Activated CD4-positive, CD25-positive, alpha-beta regulatory T cell (primary cell): ENCODE results near the gene ZNF423.

Experiments used
- DNase-seq, 4 experiments: peaks; one replicate each; lab custom pipeline; 2025; lab: John Stamatoyannopoulos, UW

The ZNF423 gene

DNA sequence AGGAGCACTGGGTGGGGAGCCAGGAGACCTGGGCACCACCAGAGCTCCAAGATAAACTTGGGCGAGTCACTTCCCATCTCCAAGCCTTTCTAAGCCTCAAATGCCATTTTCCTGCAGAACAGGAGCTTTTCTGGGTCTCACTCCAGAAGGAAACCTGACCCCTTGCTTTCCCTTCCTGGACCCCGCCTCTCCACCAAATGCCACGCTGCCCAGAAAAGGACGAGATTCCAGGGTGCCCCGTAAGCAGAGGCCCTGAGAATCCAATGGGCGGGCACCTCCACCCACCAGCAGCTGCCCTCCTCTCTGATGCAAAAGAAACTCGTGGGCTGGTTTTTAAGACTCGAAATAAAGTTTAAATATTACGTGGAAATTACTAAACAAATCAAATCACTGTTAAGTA lies 31.3 kb downstream of the ZNF423 start:
- DNase-seq = no peak

DNA sequence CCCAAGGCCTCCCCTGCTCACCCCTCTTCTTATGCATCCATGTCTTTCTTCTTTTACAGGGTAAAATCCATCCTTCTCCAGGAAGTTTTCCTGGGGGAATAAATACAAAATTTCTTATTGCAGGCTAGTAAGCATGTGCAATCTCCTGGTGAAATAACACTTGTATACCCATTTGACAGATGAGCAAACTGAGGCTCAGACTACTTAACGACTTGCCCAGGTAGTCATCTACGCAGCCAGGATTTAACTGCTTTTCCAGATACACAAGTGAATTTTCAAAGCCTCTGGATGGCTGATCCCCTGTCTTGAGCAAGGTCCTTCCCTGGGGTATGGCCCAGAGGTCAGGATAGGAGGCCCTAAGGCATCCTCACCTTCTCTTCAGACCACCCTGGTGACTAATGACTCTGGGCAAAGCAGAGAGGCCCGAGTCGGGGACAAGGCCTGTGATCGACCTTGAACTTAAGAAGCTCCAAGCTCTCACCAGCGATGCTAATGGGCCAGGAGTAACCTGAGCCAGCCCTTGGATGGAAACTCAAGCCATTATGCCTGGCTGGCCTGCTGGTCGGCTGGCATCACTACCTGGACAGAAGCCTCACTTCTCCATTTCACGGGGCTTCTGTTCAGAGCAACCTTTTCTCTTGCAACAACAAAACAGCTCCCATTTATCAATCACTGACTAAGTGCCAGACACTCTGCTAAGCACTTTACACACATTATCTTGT lies 33.1 kb downstream of the ZNF423 start:
- no peak for DNase-seq

DNA sequence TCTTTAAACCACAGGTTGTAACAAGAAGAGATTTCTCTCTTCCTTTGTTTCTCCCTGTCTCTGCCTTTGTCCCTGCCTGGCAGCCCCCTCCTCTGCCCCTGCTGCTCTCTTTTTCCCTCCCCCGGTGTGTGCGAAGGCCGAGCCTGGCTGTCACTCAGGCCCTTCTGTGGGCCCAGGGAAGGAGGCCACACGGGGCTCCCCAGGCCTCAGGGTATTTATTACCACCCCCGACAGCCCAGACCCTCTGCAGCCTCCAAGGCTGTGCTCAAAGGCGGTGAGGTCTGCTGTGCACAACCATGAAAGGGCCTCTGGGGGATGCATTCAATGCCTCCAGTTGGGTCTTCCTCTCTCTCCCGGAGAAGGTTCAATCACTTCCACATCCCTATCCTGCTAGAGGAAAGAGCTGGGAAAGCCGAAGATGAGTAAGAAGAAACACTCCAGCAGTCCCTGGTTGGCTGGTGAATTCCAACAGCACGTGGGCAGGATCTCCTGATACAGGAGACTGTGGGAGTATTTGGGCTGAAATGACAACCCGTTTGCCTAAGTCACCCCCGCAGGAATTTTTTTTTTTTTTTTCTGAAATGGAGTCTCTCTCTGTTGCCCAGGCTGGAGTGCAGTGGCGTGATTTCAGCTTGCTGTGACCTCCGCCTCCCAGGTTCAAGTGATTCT lies 34.2 kb downstream of the ZNF423 start:
- no peak for DNase-seq

DNA sequence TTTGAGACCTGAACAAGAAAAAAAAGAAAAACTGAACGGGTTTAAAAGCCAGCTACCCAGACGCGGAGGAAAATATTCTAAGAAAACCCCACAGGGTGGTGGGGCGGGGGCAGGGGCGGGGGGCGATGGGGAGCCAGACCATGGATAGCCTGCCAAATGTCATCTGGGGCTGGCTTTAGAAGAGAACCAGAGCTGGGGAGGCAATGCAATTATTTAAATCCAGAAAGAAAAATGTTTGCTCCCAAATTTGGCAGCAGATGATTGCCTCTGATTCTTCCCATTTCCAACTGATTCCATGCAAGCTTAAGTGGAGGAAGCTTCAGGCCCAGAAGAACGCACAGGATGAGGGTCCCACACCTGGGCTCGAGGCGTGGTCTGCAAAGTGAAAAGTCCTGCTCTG lies 34.8 kb downstream of the ZNF423 start:
- no peak for DNase-seq

DNA sequence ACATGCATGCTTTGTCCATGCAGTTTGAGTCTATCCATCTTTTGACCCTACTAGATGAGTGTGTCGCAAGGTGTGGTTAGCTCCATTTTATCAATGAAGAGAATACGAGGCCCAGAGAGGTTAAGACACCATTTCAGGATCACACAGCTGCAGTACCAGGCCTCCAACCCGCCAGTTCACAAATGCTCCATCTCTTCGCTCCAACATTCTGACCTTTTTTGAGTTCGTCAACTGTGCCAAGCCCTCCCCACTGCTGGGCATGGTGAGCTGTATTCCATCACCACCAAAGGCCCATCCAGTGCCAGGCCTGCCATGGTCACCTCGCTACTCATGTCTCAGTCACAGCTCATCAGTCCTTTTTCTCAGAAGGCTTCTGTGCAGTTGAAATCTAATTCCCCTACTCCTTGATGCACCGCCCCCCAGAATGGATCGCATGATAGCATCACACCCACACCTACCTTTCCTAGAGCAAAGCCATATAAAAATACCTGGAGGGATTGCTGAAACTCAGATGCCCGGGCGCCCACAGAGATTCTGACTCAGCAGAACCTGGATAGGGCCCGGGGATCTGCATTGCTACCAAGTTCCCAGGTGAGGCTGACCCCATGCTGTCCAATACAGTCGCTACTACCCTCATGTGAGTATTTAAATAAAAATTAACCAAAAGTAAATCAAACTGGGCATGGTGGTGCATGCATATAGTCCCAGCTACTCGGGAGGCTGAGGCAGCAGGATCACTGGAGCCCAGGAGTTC lies 38.0 kb downstream of the ZNF423 start:
- DNase-seq = no peak

DNA sequence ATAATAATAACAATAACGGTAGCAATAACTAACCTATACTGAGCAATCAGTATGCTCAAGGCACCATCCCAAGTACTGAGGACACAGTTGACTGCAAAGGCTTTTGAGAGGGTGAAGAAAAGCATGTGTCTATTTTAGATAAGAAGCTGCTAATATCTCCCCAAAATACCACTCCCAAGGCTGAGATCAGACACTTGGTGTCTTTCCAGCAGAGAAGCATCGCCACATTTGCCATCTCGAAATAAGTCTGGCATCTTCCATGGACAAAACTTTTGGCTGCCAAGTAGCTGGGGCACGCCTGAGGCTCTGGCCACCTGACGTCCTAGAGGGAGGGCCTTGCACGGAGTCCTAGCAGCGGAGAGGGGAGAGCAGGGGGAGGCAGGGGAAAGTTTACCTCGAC lies 39.0 kb downstream of the ZNF423 start:
- DNase-seq = no peak

DNA sequence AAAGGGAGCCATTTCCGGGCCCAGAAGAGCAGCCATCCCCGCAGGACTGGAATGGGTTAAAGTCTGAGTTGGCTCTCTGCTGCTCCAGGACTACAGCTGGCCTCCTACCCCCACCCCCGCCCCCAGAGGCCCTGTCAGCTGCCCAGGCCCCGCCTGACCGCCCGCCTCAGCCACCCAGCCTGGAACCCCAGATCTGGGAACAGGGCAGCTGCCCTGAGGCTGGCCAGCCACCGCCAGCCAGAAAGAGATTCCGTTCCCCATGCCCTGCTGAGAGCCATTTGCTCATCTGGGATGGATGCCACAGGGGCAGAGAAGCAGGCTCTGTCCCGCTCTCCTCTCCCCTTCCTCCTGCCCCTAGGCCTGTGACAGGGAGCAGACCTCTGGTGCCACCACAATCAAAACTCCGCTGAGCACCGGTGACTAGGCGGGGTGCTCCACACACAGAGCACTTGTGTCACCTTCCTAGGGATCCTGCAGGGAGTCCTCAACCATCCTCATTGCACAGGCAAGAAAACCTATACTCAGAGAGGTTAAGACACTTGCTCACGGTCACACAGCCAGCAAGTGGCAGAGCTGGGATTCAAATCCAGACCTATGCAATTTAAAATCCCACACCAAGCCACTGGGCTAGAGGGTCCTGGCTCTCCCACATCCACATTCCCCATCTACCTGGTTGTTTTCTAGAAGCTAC lies 44.1 kb downstream of the ZNF423 start:
- no peak for DNase-seq

DNA sequence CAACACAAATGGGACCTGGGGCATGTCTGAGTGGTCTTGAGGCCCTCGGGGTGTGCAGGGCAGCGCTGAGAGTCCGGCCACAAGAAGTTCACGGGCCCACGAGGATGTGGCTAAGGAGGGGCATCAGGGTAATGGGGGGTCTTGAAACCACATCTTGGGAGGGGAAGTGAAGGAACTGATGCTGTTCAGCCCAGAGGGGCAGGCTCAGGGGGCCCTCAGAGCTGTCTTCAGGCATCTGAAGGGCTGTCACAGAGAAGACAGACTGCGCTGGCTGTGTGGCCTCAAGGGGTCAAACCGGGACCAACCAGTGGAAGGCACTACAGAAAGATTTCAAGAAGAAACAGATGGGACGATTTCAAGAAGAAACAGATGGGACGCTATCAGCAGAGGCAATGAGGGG lies 45.1 kb downstream of the ZNF423 start:
- DNase-seq = no peak

DNA sequence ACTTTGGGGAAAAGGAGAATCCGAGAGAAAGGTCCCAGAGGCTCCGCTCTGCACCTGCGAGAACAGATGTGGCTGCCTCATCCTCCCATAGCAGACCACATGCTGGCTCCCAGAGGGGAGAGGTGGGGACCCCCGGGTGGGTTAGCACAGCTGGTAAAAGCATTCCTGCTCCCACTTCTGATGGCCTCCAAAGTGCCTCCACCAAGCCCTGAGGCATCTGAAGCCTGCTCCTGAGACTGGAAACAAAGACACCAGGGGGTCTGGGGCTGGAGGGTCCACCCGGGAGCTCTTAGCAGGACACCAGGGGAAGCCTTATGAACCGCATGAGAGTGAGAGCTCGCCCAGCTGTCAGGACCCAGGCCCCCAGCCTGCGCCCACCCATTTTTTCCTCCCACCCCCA lies 46.4 kb downstream of the ZNF423 start:
- no peak for DNase-seq

DNA sequence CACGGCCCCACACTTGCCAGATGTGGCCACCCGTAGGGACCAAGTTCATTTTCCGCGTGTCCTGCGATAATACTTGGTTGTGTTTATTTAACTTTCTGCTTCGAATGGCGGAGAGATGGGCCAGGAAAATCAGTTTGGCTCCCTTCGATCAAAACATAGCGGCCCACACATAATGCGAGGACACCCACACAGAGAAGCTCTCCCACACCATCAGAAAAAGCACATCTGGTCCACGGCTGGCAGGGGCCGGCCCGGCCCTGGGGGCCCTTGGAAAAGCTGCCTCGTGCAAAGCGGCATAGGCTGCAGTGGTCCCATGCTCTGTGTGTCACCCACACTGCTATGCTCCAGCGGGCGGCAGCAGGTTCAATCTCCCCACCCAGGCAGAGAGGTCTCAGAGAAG lies 46.9 kb downstream of the ZNF423 start:
- no peak for DNase-seq

DNA sequence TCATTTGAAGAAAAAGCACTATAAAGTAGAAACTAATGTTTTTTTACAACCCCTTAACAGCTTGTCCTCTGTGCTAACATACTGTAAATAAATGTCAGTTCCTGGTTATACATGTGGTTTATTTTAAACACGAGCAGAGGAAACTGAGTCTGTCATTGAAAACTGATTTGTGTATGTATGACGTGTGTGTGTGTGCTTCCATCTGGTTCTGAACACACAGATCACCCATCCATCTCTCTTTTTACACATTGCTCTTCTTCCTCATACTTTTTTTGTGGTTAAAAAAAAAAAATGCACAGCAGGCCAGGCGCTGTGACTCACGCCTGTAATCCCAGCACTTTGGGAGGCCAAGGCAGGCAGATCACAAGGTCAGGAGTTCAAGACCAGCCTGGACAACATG lies 49.5 kb downstream of the ZNF423 start:
- no peak for DNase-seq

DNA sequence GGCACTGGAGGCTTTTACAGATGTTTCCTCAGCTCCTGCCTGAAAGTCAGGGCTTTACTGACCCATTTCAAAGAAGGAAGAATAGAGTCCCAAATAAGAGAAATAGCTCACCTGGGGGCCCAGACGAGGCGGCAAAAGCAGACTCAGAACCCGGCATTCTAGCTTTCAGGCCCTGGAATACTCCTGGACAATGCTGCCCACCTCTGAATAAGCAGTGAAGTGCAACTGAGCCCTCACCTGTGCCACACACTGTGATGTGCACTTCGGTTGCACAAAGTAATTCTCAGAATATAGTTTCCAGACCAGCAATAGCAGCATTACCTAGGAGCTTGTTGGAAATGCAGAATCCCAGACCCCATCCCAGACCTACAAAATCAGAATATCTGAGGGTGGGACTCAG lies 54.6 kb downstream of the ZNF423 start:
- DNase-seq = no peak

DNA sequence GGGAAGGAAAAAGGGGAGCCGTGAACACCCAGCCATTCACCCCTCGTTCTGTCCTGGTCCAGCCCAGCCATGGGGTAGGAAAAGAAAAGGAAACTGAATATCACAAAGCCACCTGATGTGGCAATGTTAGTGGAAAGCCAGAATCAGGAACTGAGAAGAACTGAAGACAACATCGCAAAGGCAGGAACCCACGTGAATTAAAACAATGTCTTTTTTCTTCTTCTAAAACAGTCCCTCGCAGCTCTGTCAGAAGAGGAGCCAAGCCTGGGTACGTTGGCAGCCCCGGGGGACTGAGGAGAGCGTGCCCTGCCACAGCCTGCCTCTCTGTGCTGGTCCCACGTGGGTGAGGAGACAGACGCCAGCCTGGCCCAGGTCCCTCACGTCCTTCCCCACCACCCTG lies 55.0 kb downstream of the ZNF423 start:
- no peak for DNase-seq

DNA sequence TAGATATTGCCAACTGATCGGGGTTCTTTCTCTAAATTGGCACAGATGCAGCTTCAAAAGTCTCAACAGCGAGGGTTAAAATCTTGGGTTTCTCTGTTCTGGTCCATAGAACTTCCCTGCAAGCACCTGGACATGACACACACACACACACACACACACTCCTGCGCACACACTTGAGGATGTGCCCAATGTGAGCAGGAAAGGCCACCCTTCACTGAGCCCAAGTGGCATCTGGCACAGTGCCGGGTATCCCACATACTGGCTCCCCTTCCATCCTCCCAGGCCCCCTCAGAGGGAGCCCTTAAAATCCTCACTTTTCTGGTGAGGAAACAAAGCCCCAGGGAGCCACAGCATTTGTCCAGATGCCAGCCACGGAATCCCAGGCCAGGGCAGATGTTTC lies 55.5 kb downstream of the ZNF423 start:
- no peak for DNase-seq

DNA sequence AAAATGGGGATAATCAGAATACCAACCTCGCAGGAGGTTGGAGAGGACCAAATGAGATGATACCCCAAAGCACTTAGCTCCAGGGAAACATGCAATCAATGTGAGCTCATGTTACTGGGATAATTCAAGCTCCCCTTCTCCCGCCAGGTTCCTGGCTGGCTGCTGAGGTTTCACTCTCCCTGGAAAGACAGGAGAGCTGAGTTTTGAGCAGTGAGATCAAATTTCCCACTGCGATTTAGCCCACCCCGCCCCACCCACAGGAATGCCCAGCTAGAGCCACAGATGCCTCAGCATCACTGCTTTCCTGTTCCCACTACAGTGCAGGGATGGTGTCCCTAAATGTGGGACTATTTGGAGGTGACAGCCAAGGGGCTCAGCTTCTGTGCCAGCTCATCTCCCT lies 56.7 kb downstream of the ZNF423 start:
- no peak for DNase-seq

DNA sequence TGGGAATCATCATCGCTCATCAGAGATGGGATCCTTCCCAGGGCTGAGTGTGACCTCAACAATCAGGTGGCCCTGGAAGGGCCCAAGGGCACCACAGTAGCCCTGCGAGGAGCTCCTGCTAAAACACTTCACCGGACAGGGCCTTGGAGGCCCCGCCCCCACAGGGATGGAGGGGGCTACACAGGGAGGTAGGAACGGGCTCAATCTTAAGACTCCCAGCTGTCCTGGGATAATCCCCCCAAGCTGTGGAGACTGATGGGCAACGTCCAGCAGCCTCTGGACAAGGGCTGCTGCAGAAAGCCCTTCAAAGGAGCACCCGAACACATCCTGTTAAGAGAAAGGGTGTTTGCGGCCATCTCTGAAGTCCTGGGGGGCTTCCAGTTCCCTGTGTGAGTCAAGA lies 60.4 kb downstream of the ZNF423 start:
- no peak for DNase-seq

DNA sequence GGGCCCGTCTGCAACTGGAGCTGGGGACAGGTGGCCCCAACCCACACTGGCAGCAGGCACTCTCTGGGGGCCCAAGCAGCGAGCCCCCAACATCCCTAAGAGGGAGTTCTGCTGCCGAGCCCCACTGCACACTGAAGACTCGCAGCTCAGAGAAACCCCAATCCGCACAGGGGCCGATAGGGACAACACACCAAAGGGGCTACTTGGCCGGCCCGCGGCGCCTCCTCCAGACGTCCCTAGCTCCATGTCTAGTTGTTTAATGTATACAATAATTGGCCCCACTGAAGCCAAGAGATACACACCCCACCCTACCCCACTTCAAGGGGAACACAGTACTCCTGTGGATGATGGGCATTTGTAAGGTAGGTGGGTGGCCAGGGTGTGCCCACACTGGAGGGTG lies 62.7 kb downstream of the ZNF423 start:
- DNase-seq = no peak

DNA sequence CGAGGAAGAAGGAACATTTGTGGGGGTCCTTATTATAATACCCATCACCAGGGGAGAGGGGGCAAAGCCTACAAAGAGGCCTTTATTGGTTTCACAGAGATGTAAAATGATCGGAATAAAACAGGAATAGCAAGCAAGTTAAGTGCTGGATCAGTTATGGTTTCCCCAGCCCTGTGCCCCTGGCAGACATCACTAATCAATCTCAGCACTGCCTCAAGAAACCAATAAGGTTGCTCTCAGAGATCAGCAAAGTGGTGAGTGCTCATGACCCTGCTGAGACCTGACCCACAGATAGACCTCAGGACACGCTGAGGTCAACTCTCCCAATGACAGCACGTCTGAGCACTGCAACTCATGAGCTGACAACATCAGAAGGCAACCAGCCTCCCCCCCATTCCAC lies 66.3 kb downstream of the ZNF423 start:
- DNase-seq = no peak

DNA sequence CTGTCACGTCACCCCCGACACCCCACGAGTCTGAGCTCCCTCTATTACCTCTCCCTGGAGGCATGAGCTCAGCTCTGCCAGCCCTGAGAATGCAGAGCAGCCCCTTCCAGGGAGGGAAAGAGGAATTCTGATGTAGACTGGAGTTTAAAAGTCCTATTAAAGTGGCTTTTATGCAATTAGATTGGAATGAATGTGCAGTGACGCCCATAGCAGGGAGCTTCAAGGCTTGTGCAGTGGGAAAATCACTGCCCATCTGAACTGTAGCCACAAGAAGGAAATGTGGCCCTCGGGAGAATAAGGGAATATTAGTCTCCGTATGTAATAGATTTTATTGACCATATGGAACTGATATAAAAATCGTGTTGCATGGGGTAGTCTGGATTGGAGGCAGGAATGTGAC lies 66.9 kb downstream of the ZNF423 start:
- DNase-seq = no peak

DNA sequence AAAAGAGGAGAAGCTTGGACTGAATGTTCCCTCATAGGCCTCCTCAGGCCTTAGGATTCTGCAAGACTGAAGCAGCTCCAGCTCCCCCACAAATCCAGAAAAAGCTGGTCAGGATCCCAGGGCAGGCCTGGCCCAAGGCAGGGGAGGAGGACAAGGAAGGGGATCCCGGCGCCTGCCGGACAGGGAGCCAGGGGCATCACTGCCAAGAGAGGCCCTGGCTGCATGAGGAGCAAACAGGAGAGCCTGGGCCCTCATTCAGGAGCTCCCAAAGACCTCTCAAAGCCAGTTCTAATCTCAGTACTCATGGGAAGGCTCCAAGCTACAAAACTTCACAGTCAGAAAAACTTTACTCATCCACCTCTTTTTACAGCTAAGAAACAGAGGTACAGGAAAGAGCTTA lies 67.3 kb downstream of the ZNF423 start:
- DNase-seq = no peak

DNA sequence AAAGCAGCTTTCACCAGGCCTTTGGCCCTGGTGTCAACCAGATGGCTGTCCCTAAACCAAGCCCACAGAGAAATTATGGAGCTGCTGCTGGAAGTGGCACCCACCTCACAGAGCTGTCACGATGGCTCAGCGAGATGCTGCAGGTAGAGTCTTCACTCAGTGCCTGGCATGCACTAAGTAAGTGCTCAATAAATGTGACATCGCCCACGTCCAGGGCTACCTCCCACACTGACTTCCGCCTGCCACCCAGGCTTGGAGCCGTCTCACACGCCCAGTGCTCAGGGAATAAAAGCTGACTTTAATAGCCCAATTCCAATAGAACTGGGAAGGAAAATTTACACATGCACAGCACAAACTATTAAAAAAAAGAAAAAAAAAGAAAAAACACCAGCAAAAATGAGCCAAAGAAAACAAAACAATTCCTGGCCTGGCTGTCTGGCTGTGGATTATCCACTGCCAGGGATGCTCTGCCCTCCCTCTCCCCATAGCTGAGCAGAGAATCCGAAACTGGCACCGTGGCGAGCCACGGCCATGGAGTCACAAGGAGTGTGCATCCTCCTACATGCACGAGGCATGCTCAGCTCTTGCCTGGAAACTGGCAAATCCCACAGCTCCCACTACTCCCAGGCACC lies 68.9 kb downstream of the ZNF423 start:
- DNase-seq = no peak

DNA sequence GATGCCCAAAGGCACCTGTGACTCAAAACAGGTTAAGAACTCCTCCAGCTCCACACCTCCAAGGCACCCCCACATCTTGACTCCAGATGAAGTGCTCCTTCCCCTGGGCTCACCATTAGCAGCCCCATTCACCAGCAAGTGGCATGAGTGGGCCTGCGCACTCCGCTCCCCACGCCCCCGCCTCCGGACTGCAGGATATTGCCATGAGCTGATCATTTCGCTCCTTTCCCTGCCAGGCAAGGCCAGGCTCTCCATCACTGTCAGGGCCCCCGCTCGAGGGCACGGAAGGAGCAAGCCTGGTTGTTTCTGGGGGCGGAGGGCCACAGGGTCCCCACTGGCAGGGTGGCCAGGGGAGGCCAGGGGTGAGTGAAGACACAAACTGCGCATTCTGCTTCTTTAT lies 69.9 kb downstream of the ZNF423 start:
- DNase-seq = no peak
